Mucosa of descending colon (tissue), 3 donors: Measurements from ENCODE around the gene RFC2. TPM values are rescaled to one million over a fixed set of nuclear protein-coding genes. Genes with fewer than 3 reads are reported as not detected.

Experiments used
- ATAC-seq: fragments of 200-7000 bp; cut with Tn5 transposase; one replicate; pipeline ENCODE4 v1.9.1; 2020; ENCODE audit warnings: mild to moderate bottlenecking, moderate library complexity
- DNase-seq, 3 donors: peaks; one replicate each; pipeline ENCODE4 v3.0.0-alpha.2; 2020
- H3K36me3 ChIP-seq: fragments of 200-600 bp; one replicate; pipeline ENCODE4 v1.8.0; 2021; ENCODE audit warnings: low read depth, mild to moderate bottlenecking
- H3K4me1 ChIP-seq: fragments of 200-600 bp; one replicate; pipeline ENCODE4 v1.8.0; 2021; ENCODE audit warnings: low read depth, mild to moderate bottlenecking
- H3K4me3 ChIP-seq: fragments of 200-600 bp; one replicate; pipeline ENCODE4 v1.8.0; 2021; ENCODE audit warnings: mild to moderate bottlenecking
- H3K9me3 ChIP-seq: fragments of 200-600 bp; one replicate; pipeline ENCODE4 v1.8.0; 2021; ENCODE audit warnings: mild to moderate bottlenecking
- intact Hi-C, 2 donors: fragments of 100-400 bp; cut with DNase I in 1 of 2; cut with micrococcal nuclease in 1 of 2; formaldehyde crosslinking; loops; one replicate each; pipeline versions ENCODE4 v1.11.0 to v1.11.1; 2022; cut with DNase I, micrococcal nuclease
- total RNA-seq, 3 donors: library from RNA; stranded (reverse); fragmentation: NEBNext Ultra II Directional in 2 of 3; extraction: Animal tissue kit (Norgen Biotek cat#: 25700) in 2 of 3; gene quantifications; one replicate each; pipeline versions ENCODE4 v1.2.1 to v1.2.4, GENCODE V29; 2021 to 2023
- TF ChIP-seq, protein P1 (sequence below): fragments of 200-600 bp; IDR thresholded peaks from one replicate; pipeline ENCODE4 v1.8.0; 2022; ENCODE audit warnings: antibody characterized with exemption, mild to moderate bottlenecking
- donor health status: DM: no; HTN: no; CAD: no; lungs with moderate emphysema.
- donor health status: DM: no; HTN: no; CAD: no.
- donor health status: DM: no; HTN: yes; CAD: no.

Gene RFC2
- total RNA-seq, 3 donors from 2014 or later = 14.8 to 23.7 (median 15.9) TPM

DNA sequence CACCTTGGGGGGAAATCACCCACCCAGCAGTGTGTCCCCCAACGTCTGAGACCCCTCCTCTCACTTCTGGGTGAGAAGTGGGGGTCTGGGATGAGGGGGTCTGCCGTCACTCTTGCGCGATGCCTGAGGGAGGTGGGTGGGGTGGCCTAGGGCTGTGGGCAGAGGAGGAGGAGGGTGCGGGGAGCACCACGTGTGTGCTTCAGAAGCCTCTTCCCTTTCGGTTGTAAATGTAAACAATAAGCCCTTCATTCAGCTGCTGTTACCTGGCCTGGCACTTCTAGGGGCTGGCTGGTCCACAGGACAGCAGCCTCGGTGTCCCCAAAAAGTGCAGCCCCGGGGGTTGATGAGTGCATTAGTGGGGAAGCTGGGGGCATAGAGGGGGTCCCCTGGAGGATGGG, 36.4 kb upstream of the RFC2 start:
- TF ChIP-seq, protein P1, sequence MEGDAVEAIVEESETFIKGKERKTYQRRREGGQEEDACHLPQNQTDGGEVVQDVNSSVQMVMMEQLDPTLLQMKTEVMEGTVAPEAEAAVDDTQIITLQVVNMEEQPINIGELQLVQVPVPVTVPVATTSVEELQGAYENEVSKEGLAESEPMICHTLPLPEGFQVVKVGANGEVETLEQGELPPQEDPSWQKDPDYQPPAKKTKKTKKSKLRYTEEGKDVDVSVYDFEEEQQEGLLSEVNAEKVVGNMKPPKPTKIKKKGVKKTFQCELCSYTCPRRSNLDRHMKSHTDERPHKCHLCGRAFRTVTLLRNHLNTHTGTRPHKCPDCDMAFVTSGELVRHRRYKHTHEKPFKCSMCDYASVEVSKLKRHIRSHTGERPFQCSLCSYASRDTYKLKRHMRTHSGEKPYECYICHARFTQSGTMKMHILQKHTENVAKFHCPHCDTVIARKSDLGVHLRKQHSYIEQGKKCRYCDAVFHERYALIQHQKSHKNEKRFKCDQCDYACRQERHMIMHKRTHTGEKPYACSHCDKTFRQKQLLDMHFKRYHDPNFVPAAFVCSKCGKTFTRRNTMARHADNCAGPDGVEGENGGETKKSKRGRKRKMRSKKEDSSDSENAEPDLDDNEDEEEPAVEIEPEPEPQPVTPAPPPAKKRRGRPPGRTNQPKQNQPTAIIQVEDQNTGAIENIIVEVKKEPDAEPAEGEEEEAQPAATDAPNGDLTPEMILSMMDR = no peak
- Histone ChIP-seq H3K36me3 (no peaks in the 10 kb centered on the region), H3K4me1 (peaks cover 73% of the 10 kb centered on the region), H3K9me3 (no peaks in the 10 kb centered on the region), H3K4me3 (peak overlapping the region; percentile 75)
- intact Hi-C loops = loop anchor here in 1 of 2 donors (10.0 kb wide), 1 partner anchor 94 kb away; no protein-coding TSS in a partner anchor
- ATAC-seq (peak; percentile 6), DNase-seq (peak; percentile 58 to 71 (median 67))

DNA sequence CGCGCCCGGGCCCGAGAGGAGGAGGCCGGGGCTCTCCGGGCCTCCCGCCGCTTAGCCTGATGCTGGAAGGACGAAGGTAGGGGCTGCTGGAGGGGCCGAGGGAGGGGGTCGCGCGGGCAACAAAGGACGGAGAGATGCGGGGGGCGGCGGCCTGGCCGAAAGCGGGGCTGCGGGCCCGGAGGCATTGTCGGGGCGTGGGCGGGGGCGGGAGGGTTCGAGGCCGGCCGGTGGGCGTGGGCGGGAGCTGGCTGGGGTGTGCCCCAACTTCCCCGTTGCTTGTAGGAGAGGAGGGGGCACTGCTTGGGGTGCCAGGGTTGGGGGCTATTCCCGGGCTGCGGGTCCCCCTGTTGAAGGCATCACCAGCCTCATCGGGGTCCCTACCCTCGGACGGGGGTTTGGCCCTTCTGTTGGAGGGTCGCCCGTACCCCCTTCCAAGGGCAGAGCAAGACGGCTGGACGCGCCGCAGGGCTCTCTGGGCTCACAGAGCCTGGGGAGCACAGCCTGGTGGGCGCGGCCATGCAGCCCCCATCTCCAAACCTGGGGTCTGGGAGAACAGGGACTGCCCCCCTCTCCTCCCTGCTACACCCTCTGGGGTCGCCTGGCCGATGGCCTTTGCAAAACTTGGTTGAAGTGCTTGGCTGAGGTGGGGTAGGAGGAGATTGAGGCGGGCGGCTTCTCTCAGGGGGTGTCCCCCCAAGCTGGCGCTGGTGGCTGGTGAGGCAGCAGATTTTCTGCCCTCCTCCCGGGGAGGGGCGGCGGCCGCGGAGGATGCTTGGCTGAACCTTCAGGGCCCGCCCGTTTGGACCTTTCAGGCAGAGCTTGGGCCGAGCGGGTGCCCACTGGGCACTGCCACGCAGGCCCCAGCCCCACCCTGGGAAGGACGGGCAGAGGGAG, 35.7 kb upstream of the RFC2 start:
- DNase-seq (peak; percentile 62 to 80 (median 77)), ATAC-seq (peak; percentile 3)
- Histone ChIP-seq H3K9me3 (no peaks in the 10 kb centered on the region), H3K4me3 (peak overlapping the region; percentile 75), H3K4me1 (peaks cover 79% of the 10 kb centered on the region), H3K36me3 (no peaks in the 10 kb centered on the region)
- TF ChIP-seq, protein P1 = no peak
- intact Hi-C loops = loop anchor here in 1 of 2 donors (10.0 kb wide), 1 partner anchor 95 kb away; no protein-coding TSS in a partner anchor

DNA sequence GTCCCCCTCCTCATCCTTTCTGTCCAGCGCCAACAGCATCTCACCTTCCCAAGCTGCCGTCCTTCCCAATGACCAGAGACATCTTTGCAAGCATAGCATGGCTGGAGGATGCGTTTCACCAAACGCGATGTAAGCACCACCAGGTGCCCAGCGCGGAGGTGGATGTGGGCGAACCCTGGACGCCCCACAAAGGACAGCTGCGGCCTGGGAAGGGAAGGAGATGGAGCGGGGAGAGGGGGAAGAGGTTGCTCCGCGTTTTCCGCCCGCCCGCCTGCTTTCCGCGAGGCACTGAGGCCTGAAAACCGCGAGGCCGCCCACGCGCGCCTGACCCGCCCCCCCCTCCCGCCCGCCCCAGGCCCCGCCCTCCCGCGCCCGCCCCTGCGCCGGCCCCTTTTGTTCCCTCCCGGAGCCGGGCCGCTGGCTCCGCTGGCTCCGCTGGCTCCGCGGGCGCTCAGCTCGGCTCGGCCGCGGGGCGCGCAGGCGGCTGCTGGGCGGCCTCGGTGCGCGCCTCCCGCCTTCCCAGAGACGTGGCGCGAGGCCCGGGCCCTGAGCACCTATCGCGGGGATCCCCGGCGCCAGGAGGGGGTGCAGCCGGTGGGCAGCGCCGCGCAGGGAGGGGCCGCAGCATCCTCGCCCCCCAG, 34.9 kb upstream of the RFC2 start, which contains the start of gene CLIP2:
TSS of gene CLIP2 (plus strand) at position 390 of the 641 bp plus-strand sequence. CDS start 28,140 bp downstream, outside the sequence.
- ATAC-seq = peak; percentile 50
- intact Hi-C loops = no loop called here
- H3K9me3 ChIP-seq = no peaks in the 10 kb centered on the region
- H3K4me1 ChIP-seq = peaks cover 80% of the 10 kb centered on the region
- no peaks in the 10 kb centered on the region for H3K36me3 ChIP-seq
- TF ChIP-seq, protein P1 = no peak
- peak; percentile 83 to 90 (median 88) for DNase-seq
- peak within 1 kb of the TSS; percentile 75 for H3K4me3 ChIP-seq

DNA sequence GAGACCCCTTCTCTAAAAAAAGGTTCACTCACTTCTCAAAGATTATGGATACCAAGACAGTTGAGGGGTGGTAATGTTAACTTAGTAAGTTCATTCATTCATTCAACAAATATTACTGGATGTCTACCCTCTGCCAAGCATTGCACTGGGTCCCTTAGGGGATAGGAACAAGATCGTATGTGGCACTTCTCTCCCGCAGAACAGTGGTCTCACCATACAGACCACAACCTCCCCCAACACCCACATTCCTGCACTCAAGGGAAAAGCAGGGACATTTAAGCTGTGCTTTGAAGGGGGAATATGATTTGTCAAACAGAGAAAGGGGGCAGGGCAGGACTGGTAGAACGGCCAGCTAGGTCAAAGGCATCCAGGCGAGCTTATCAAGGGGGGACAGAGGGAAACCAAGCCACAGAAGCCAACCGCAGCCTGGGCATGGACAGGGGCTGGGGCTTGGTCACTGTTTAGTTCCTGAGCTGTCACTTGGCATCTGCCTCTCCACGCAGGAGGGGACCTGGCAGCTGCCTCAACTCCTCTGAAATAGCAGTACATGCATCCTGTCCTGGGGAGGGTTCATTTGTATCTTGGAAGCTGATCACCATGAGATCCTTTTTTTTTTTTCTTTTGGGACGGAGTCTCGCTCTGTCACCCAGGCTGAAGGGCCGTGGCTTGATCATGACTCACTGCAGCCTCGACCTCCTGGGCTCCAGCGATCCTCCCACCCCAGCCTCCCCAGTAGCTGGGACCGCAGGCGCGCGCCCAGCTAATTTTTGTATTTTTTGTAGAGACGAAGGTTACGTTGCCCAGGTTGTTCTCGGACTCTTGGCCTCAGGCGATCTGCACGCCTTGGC, 34.1 kb upstream of the RFC2 start:
- intact Hi-C loops = no loop called here
- ATAC-seq (no peak), DNase-seq (peak in 2 of 3 donors; percentile 64)
- peaks cover 76% of the 10 kb centered on the region for H3K4me1 ChIP-seq
- no peaks in the 10 kb centered on the region for H3K9me3 ChIP-seq
- H3K36me3 ChIP-seq = no peaks in the 10 kb centered on the region
- H3K4me3 ChIP-seq = peak overlapping the region; percentile 75
- TF ChIP-seq, protein P1 = no peak
